ENCODE data around the gene DUSP7.
A peak's percentile ranks its signal among the peaks of the same experiment; 100 is the strongest.

The DUSP7 gene

GRCh38 chr3:52067046-52067445 lies 10.7 kb upstream of the DUSP7 start:
- no peak for DNase-seq

GRCh38 chr3:52065264-52065756 lies 8.9 kb upstream of the DUSP7 start:
- no peak for DNase-seq

- no peak for DNase-seq
These were observed 8.2 kb upstream of the DUSP7 start for GRCh38 chr3:52064561-52064960.

- no peak for DNase-seq
These were observed 6.8 kb upstream of the DUSP7 start for GRCh38 chr3:52063026-52063723.

GRCh38 chr3:52062505-52062904 lies 6.1 kb upstream of the DUSP7 start:
- DNase-seq: no peak

GRCh38 chr3:52061121-52061910 lies 4.9 kb upstream of the DUSP7 start:
- DNase-seq: no peak

GRCh38 chr3:52059781-52060180 lies 3.4 kb upstream of the DUSP7 start:
- no peak for DNase-seq

GRCh38 chr3:52057812-52058495 lies 1.6 kb upstream of the DUSP7 start:
- DNase-seq: no peak

- peak; percentile 99 for DNase-seq
These were observed 819 bp upstream of the DUSP7 start for GRCh38 chr3:52056968-52057811.

- peak; percentile 82 for DNase-seq
These were observed 627 bp downstream of the DUSP7 start for GRCh38 chr3:52055537-52056351.

GRCh38 chr3:52054661-52055511 lies 1.5 kb downstream of the DUSP7 start:
- DNase-seq: peak; percentile 70

GRCh38 chr3:52053307-52054304 lies 2.8 kb downstream of the DUSP7 start:
- peak; percentile 73 for DNase-seq

GRCh38 chr3:52052831-52053306 lies 3.5 kb downstream of the DUSP7 start:
- DNase-seq: peak; percentile 65

- DNase-seq: no peak
These were observed 4.9 kb downstream of the DUSP7 start for GRCh38 chr3:52051444-52051843.

- DNase-seq: no peak
These were observed 5.8 kb downstream of the DUSP7 start for GRCh38 chr3:52050571-52050970.

- no peak for DNase-seq
These were observed 6.9 kb downstream of the DUSP7 start for GRCh38 chr3:52049503-52049902.

GRCh38 chr3:52047295-52047960 lies 8.9 kb downstream of the DUSP7 start:
- DNase-seq: no peak

- DNase-seq: no peak
These were observed 9.5 kb downstream of the DUSP7 start for GRCh38 chr3:52046902-52047239.
